Brain microvascular endothelial cell (primary cell): Measurements from ENCODE around the gene BTBD7.

Experiments
- DNase-seq: peaks from one replicate; pipeline ENCODE4 v3.0.0-alpha.2; 2020
- H3K27ac ChIP-seq: fragments of 250-450 bp; sonication (Bioruptor Pico); 2 replicates; pipeline ENCODE4 v1.5.1; 2020; ENCODE audit warnings: mild to moderate bottlenecking, moderate library complexity
- H3K27me3 ChIP-seq: fragments of 250-450 bp; sonication (Bioruptor Pico); replicated peaks from 2 replicates; pipeline ENCODE4 v1.5.1; 2020; ENCODE audit warnings: mild to moderate bottlenecking
- H3K36me3 ChIP-seq: fragments of 250-450 bp; sonication (Bioruptor Pico); replicated peaks from 2 replicates; pipeline ENCODE4 v1.5.1; 2020; ENCODE audit warnings: mild to moderate bottlenecking
- H3K4me3 ChIP-seq: 2 replicates; pipeline ENCODE4 v1.5.1; 2011; ENCODE audit warnings: low read depth, mild to moderate bottlenecking, control low read depth, low read length, moderate library complexity
- in situ Hi-C: cut with HindIII; loops from 2 replicates; pipeline ENCODE4 v1.10.0; 2017; ENCODE audit warnings: low sequenced_read_pairs, low pct_ligation_motif_present
- TF ChIP-seq, protein P1 (sequence below): IDR thresholded peaks from 2 replicates; pipeline ENCODE4 v1.5.1; 2011; ENCODE audit warnings: low read depth, mild to moderate bottlenecking, moderate library complexity, low read length, control low read depth, inconsistent platforms; ENCODE audit errors: missing control alignments

BTBD7 gene

DNA sequence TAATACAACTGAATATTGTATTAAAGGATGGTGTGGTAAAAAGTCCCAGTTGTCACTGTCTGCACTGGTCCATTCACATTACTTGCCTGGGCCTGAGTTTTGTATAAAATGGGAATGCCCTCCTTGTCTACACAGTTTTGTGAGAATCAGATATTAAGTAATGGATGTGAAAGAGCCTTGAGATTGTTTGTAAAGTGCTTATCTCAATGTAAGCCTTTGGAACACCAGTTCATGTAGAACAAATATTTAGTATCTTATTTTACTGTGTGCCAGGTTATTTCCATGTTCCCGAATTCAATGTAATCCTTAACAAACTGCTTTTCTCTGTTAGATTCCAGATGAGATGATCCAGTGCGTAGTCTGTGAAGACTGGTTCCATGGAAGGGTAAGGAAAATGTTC lies 118.2 kb downstream of the BTBD7 start:
- in situ Hi-C loops = no loop called here
- Histone ChIP-seq H3K36me3 (peaks cover 12% of the 10 kb centered on the region), H3K27me3 (no peaks in the 10 kb centered on the region), H3K4me3 (no peak overlapping the region), H3K27ac (no peak overlapping the region)
- no peak for DNase-seq
- TF ChIP-seq, protein P1, sequence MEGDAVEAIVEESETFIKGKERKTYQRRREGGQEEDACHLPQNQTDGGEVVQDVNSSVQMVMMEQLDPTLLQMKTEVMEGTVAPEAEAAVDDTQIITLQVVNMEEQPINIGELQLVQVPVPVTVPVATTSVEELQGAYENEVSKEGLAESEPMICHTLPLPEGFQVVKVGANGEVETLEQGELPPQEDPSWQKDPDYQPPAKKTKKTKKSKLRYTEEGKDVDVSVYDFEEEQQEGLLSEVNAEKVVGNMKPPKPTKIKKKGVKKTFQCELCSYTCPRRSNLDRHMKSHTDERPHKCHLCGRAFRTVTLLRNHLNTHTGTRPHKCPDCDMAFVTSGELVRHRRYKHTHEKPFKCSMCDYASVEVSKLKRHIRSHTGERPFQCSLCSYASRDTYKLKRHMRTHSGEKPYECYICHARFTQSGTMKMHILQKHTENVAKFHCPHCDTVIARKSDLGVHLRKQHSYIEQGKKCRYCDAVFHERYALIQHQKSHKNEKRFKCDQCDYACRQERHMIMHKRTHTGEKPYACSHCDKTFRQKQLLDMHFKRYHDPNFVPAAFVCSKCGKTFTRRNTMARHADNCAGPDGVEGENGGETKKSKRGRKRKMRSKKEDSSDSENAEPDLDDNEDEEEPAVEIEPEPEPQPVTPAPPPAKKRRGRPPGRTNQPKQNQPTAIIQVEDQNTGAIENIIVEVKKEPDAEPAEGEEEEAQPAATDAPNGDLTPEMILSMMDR = no peak

DNA sequence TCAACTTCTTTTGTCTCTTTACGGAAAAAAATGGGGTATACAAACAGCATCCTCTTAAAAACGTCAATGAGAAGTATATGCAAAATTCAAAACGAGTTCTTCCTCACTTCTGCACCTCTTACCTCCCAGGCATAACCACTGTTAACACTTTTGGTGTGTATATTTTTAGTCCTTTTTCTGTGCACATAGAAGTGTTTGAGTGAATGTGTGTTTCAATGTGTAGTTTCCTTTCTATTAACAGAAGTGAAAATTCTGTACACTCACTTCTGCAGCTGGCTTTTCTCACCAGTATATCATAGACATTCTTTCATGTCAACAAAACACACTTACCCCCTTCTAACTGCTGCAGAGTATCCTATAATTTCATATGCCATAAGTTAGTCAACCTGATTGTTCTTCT lies 120.4 kb downstream of the BTBD7 start:
- no peaks in the 10 kb centered on the region for H3K27me3 ChIP-seq
- TF ChIP-seq, protein P1 = no peak
- H3K36me3 ChIP-seq = peaks cover 8% of the 10 kb centered on the region
- H3K4me3 ChIP-seq = no peak overlapping the region
- no peak for DNase-seq
- in situ Hi-C loops = no loop called here
- no peak overlapping the region for H3K27ac ChIP-seq

DNA sequence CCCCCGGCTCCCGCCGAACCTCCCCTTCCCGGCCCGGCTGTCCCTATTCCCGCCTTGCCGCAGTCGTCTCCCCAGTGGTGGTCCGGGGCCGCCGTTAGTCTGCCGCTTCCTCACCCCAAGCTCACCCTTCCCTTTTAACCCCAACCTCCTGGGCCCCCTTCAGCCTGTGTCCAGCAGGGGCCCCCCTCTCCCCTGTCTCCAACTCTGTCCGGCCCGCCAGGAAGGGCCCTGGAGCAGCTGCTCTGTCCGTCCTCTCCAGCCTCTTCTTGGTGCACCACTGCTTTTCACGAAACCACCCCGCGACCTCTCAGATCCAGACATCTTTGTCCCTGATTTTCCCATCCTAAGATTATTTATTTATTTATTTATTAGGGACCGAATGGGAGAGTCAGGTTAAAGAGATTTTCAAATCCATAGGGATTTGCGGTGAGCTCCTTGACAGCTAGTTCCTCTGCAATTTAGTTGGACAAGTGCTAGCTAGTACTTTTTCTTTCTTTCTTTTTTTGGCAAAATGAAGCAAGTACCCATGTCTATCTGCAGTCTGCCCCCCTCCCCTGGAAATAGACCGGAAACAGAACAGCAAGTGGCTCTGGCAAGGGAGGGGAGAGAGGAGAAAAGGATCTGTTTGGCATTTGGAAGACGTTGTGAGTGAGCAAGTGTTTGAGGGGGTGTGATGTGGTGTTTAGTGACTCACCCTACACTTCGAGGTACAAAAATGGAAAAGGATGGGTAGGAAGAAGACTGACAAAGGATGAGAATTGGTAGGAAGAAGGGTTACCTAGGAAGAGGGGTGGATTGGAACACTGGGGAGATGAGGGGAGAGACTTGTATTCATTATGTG lies 125.1 kb downstream of the BTBD7 start:
- TF ChIP-seq, protein P1 = peak; percentile 76
- peak; percentile 38 for DNase-seq
- peak overlapping the region; percentile 2 for H3K27ac ChIP-seq
- in situ Hi-C loops = no loop called here
- peak overlapping the region; percentile 88 for H3K4me3 ChIP-seq
- peaks cover 3% of the 10 kb centered on the region for H3K36me3 ChIP-seq
- H3K27me3 ChIP-seq = no peaks in the 10 kb centered on the region

DNA sequence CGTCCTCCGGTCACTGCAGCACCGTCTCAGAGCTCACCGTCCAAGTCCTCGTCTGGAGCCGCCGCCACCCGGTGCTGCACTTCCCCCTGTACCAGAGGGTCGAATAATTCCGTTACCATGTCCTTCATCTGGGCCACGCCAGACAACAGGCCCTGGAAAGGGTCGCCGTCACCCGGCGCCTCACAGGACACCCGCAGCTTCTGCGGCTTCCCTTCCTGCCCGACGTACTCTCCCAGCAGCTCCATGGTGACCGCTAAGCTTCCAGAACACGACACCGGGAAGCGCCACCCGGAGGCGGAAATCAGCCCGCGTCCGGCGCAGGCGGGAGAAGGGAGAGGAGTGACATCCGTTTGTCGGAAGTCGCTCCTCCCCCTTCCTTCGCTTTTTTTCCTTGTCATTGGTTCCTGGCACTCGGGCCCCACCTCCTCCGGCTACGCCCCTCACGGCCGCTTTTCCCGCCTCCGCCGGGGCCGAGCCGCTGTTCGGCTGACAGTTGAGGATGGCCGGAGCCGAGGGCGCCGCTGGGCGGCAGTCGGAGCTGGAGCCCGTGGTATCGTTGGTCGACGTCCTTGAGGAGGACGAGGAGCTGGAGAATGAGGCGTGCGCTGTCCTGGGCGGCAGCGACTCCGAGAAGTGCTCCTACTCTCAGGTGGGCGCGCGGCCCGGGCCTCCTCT lies 125.9 kb downstream of the BTBD7 start, which contains the start of the genes GON7 and UBR7:
Gene GON7, minus strand, starts transcription at position 273 of the 675 bp plus-strand sequence. Its CDS starts 28 bp downstream, at position 245.
Gene UBR7, plus strand, starts transcription at position 464 of the 675 bp plus-strand sequence. Its CDS starts 36 bp downstream, at position 500.
- Histone ChIP-seq H3K36me3 (no peaks in the 10 kb centered on the region), H3K27ac (peak within 1 kb of the TSS; percentile 51), H3K27me3 (no peaks in the 10 kb centered on the region), H3K4me3 (peak within 1 kb of the TSS; percentile 88)
- DNase-seq = peak; percentile 97
- TF ChIP-seq, protein P1 = peak; percentile 40
- in situ Hi-C loops = no loop called here

DNA sequence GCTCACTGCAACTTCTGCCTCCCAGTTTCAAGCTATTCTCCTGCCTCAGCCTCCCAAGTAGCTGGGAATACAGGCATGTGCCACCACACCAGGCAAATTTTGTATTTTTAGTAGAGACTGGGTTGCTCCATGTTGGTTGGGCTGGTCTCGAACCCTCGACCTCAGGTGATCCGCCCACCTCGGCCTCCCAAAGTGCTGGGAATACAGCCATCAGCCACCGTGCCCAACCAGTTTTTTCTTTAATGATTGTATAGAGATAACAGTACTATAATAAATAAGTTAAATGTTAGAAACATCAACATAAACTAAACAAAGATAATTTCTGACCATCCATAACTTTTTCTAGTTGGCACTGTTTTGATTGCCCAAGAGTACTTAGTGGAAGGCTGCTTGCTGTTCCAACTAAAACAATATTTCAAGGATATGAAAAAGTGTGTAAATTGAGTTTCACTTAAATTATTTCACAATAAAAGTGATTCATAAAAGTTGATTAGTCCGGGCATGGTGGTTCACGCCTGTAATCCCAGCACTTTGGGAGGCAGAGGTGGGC lies 131.6 kb downstream of the BTBD7 start:
- no peak for DNase-seq
- no peak overlapping the region for H3K4me3 ChIP-seq
- in situ Hi-C loops = no loop called here
- H3K36me3 ChIP-seq = no peaks in the 10 kb centered on the region
- H3K27ac ChIP-seq = no peak overlapping the region
- TF ChIP-seq, protein P1 = no peak
- H3K27me3 ChIP-seq = no peaks in the 10 kb centered on the region
